HG02943 (cell line): ENCODE results near the gene CABLES1.
"Not testable (repeated sequence)": the region's sequence is repeated elsewhere in the genome, so short reads cannot be mapped to it uniquely, and the experiment has no call there.

ENCODE experiments used
- ATAC-seq: cut with Tn5 transposase; IDR thresholded peaks from one replicate; pipeline ENCODE4 v1.9.1; 2021; ENCODE audit warnings: mild to moderate bottlenecking, low read depth, moderate library complexity; ENCODE audit not compliant: unreplicated experiment

The CABLES1 gene

GRCh38 chr18:23109163-23109562, 26.1 kb upstream of the CABLES1 start:
- not testable (repeated sequence) for ATAC-seq

- no peak for ATAC-seq
Observed at GRCh38 chr18:23113576-23113975, 21.7 kb upstream of the CABLES1 start.

- ATAC-seq, result no peak
Observed at GRCh38 chr18:23114171-23114881, 21.0 kb upstream of the CABLES1 start.

- no peak for ATAC-seq
Observed at GRCh38 chr18:23114911-23115310, 20.4 kb upstream of the CABLES1 start.

GRCh38 chr18:23115683-23116096, 19.6 kb upstream of the CABLES1 start:
- ATAC-seq, result no peak

GRCh38 chr18:23121133-23121532, 14.2 kb upstream of the CABLES1 start:
- no peak for ATAC-seq

GRCh38 chr18:23122334-23123229, 12.7 kb upstream of the CABLES1 start:
- ATAC-seq, result no peak

- no peak for ATAC-seq
Observed at GRCh38 chr18:23126376-23127056, 8.8 kb upstream of the CABLES1 start.

- ATAC-seq, result no peak
Observed at GRCh38 chr18:23127090-23127489, 8.2 kb upstream of the CABLES1 start.

GRCh38 chr18:23129355-23130002, 5.8 kb upstream of the CABLES1 start:
- no peak for ATAC-seq

GRCh38 chr18:23131693-23132319, 3.5 kb upstream of the CABLES1 start:
- ATAC-seq, result no peak

GRCh38 chr18:23133860-23134779, 1.2 kb upstream of the CABLES1 start:
- ATAC-seq, result peak; percentile 48

- ATAC-seq, result peak; percentile 16
Observed at GRCh38 chr18:23135550-23136325, 453 bp downstream of the CABLES1 start.

GRCh38 chr18:23136326-23137096, 1.2 kb downstream of the CABLES1 start:
- no peak for ATAC-seq

GRCh38 chr18:23137097-23137635, 1.9 kb downstream of the CABLES1 start:
- no peak for ATAC-seq

GRCh38 chr18:23137788-23138216, 2.5 kb downstream of the CABLES1 start:
- no peak for ATAC-seq

- no peak for ATAC-seq
Observed at GRCh38 chr18:23138471-23138870, 3.2 kb downstream of the CABLES1 start.
